Measurements from ENCODE around the gene GABRR1. TPM values are rescaled to one million over a fixed set of nuclear protein-coding genes. Genes with fewer than 3 reads are reported as not detected.

Gene GABRR1
- total RNA-seq, 1 experiment from 2014 or later = not detected

- Histone ChIP-seq H3K4me1 (ENCODE audit: control insufficient read depth in 1 of 2, insufficient read depth in 2 of 2, low read length in 2 of 2) (no peaks in the 10 kb centered on the region), H3K4me2 (ENCODE audit: low read length) (no peak overlapping the region), H3K9me3 (ENCODE audit: control insufficient read depth in 1 of 2, insufficient read depth in 1 of 2, low read depth in 1 of 2, low read length in 2 of 2) (no peaks in the 10 kb centered on the region), H2AFZ (ENCODE audit: low read depth, low read length, poor library complexity, severe bottlenecking) (no peak overlapping the region), H3K36me3 (ENCODE audit: control insufficient read depth in 1 of 2, insufficient read depth in 2 of 2, low read length in 2 of 2) (no peaks in the 10 kb centered on the region), H3K4me3 (replicated peaks in 1 of 2; ENCODE audit: low read depth in 1 of 2, low read length in 2 of 2) (no peak overlapping the region), H4K20me1 (ENCODE audit: insufficient read depth) (no peaks in the 10 kb centered on the region), H3K27ac (ENCODE audit: low read depth, low read length) (no peak overlapping the region), H3K9ac (ENCODE audit: low read length) (no peak overlapping the region), H3K79me2 (ENCODE audit: insufficient read depth, low read length) (no peaks in the 10 kb centered on the region), H3K27me3 (ENCODE audit: insufficient read depth, low read length) (no peaks in the 10 kb centered on the region; the same call in 1 of the 2 replicates), H3K9me2 (ENCODE audit: insufficient read depth) (no peaks in the 10 kb centered on the region)
- ChIA-PET POLR2A (no interaction called here), RAD21 (ENCODE audit: low non-redundant PET in 1 of 2, low total read pairs in 2 of 2, uncharacterized antibody in 2 of 2, unreplicated experiment in 2 of 2) (no interaction called here), CTCF (no interaction called here)
- no peak for DNase-seq (ENCODE audit: low read depth, low spot score)
- intact Hi-C loops (cut with micrococcal nuclease) = no loop called here
- no TSS peak for BruUV-seq (replicated peaks)
- no peak for ATAC-seq
- no peak for TF ChIP-seq CBX3 (IDR thresholded peaks at IDR 0.05; ENCODE audit: low read depth)
Measured at GRCh38 chr6:89222712-89223039, 5.5 kb upstream of the GABRR1 start.

- CTCF ChIA-PET = no interaction called here
- no peaks in the 10 kb centered on the region for H3K9me3 ChIP-seq (ENCODE audit: control insufficient read depth in 1 of 2, insufficient read depth in 1 of 2, low read depth in 1 of 2, low read length in 2 of 2)
Measured at GRCh38 chr6:89221971-89222711, 5.0 kb upstream of the GABRR1 start.

GRCh38 chr6:89221129-89221528, 4.0 kb upstream of the GABRR1 start:
- Histone ChIP-seq H3K4me1 (ENCODE audit: control insufficient read depth in 1 of 2, insufficient read depth in 2 of 2, low read length in 2 of 2) (no peaks in the 10 kb centered on the region), H2AFZ (ENCODE audit: low read depth, low read length, poor library complexity, severe bottlenecking) (no peak overlapping the region), H3K4me2 (ENCODE audit: low read length) (no peak overlapping the region), H3K9ac (ENCODE audit: low read length) (no peak overlapping the region), H3K4me3 (replicated peaks in 1 of 2; ENCODE audit: low read depth in 1 of 2, low read length in 2 of 2) (no peak overlapping the region), H3K79me2 (ENCODE audit: insufficient read depth, low read length) (no peaks in the 10 kb centered on the region), H3K27ac (ENCODE audit: low read depth, low read length) (no peak overlapping the region), H4K20me1 (ENCODE audit: insufficient read depth) (no peaks in the 10 kb centered on the region), H3K9me2 (ENCODE audit: insufficient read depth) (no peaks in the 10 kb centered on the region), H3K36me3 (ENCODE audit: control insufficient read depth in 1 of 2, insufficient read depth in 2 of 2, low read length in 2 of 2) (no peaks in the 10 kb centered on the region), H3K27me3 (ENCODE audit: insufficient read depth, low read length) (peaks cover 3% of the 10 kb centered on the region; the same call in 1 of the 2 replicates), H3K9me3 (ENCODE audit: control insufficient read depth in 1 of 2, insufficient read depth in 1 of 2, low read depth in 1 of 2, low read length in 2 of 2) (no peaks in the 10 kb centered on the region)
- intact Hi-C loops (cut with micrococcal nuclease) = no loop called here
- no peak for ATAC-seq
- POLR2A ChIA-PET = no interaction called here
- RAD21 ChIA-PET (ENCODE audit: low non-redundant PET in 1 of 2, low total read pairs in 2 of 2, uncharacterized antibody in 2 of 2, unreplicated experiment in 2 of 2) = no interaction called here
- BruUV-seq (replicated peaks) = no TSS peak
- CTCF ChIA-PET = no interaction called here
- DNase-seq (ENCODE audit: low read depth, low spot score) = no peak
- TF ChIP-seq ZFX (IDR thresholded peaks at IDR 0.05) (no peak), TCF7L2 (IDR thresholded peaks at IDR 0.05; ENCODE audit: borderline replicate concordance, extremely low read depth, insufficient read depth, insufficient read length) (no peak), CBX3 (IDR thresholded peaks at IDR 0.05; ENCODE audit: low read depth) (no peak), EGR1 (IDR thresholded peaks at IDR 0.05; ENCODE audit: low read depth) (no peak), CEBPB (IDR thresholded peaks at IDR 0.05; ENCODE audit: low read depth) (no peak), ELF1 (IDR thresholded peaks at IDR 0.05; ENCODE audit: borderline replicate concordance, low read depth) (no peak), POLR2A (IDR thresholded peaks at IDR 0.05; ENCODE audit: borderline replicate concordance, extremely low read depth, insufficient read depth, insufficient read length) (no peak), ZBTB33 (IDR thresholded peaks at IDR 0.05; ENCODE audit: extremely low read depth, insufficient replicate concordance, low read length) (no peak), YY1 (IDR thresholded peaks at IDR 0.05; ENCODE audit: extremely low read depth, insufficient replicate concordance, low read depth, low read length) (no peak)

More at GRCh38 chr6:89221971-89222711, 5.0 kb upstream of the GABRR1 start:
- no peaks in the 10 kb centered on the region for H3K9me2 ChIP-seq (ENCODE audit: insufficient read depth)
- POLR2A ChIA-PET = interaction anchor here (0.6 kb wide), 1 partner anchor 143 kb away, joined by 4 read pairs; no protein-coding TSS in a partner anchor
- no peak overlapping the region for H3K9ac ChIP-seq (ENCODE audit: low read length)
- no peaks in the 10 kb centered on the region for H3K79me2 ChIP-seq (ENCODE audit: insufficient read depth, low read length)
- TF ChIP-seq EGR1 (IDR thresholded peaks at IDR 0.05; ENCODE audit: low read depth) (no peak), ZFX (IDR thresholded peaks at IDR 0.05) (no peak)
- H3K4me1 ChIP-seq (ENCODE audit: control insufficient read depth in 1 of 2, insufficient read depth in 2 of 2, low read length in 2 of 2) = no peaks in the 10 kb centered on the region
- no peak overlapping the region for H3K27ac ChIP-seq (ENCODE audit: low read depth, low read length)
- DNase-seq (ENCODE audit: low read depth, low spot score) = no peak
- no peak overlapping the region for H3K4me3 ChIP-seq (replicated peaks in 1 of 2; ENCODE audit: low read depth in 1 of 2, low read length in 2 of 2)
- peaks cover 2% of the 10 kb centered on the region; the same call in 1 of the 2 replicates for H3K27me3 ChIP-seq (ENCODE audit: insufficient read depth, low read length)
- H4K20me1 ChIP-seq (ENCODE audit: insufficient read depth) = no peaks in the 10 kb centered on the region
- no peak overlapping the region for H2AFZ ChIP-seq (ENCODE audit: low read depth, low read length, poor library complexity, severe bottlenecking)
- intact Hi-C loops (cut with micrococcal nuclease) = no loop called here
- no peak overlapping the region for H3K4me2 ChIP-seq (ENCODE audit: low read length)
- no TSS peak for BruUV-seq (replicated peaks)
- ATAC-seq = no peak
- H3K36me3 ChIP-seq (ENCODE audit: control insufficient read depth in 1 of 2, insufficient read depth in 2 of 2, low read length in 2 of 2) = no peaks in the 10 kb centered on the region
- RAD21 ChIA-PET (ENCODE audit: low non-redundant PET in 1 of 2, low total read pairs in 2 of 2, uncharacterized antibody in 2 of 2, unreplicated experiment in 2 of 2) = no interaction called here

All from HCT116 (cell line).